CD14-positive monocyte (primary cell): ENCODE measurements around the gene FXYD6. TPM values are rescaled to one million over a fixed set of nuclear protein-coding genes. Genes with fewer than 3 reads are reported as not detected.
A peak's percentile ranks its signal among the peaks of the same experiment; 100 is the strongest.

Source experiments
- DNase-seq, 3 donors: peaks; one replicate each; pipeline ENCODE4 v3.0.0-alpha.2; 2011 to 2022
- H2AFZ ChIP-seq: 2 replicates; pipeline ENCODE4 v1.6.0; 2012; ENCODE audit warnings: mild to moderate bottlenecking, low read depth, low read length, inconsistent platforms; ENCODE audit not compliant: insufficient read depth, poor library complexity, severe bottlenecking
- H3K27ac ChIP-seq, 2 donors: 1 replicate in 1 of 2; 2 replicates in 1 of 2; pipeline ENCODE4 v1.5.1; 2012 to 2013; ENCODE audit warnings: low read length in 2 of 2, control low read depth in 1 of 2, inconsistent platforms in 1 of 2, low read depth in 1 of 2, mild to moderate bottlenecking in 1 of 2
- H3K27me3 ChIP-seq, 2 donors: one replicate each; pipeline versions ENCODE4 v1.6.0 to v1.6.1; 2011 to 2013; ENCODE audit warnings: low read length in 2 of 2; ENCODE audit not compliant: control insufficient read depth in 2 of 2, insufficient read depth in 2 of 2
- H3K36me3 ChIP-seq, 2 donors: replicated peaks in 1 of 2; 1 replicate in 1 of 2; 2 replicates in 1 of 2; pipeline versions ENCODE4 v1.5.1 to v1.6.1; 2012 to 2013; ENCODE audit warnings: low read length in 2 of 2, control low read depth in 1 of 2, inconsistent platforms in 1 of 2, mild to moderate bottlenecking in 1 of 2; ENCODE audit not compliant: insufficient read depth in 2 of 2, control insufficient read depth in 1 of 2
- H3K4me1 ChIP-seq, 2 donors: 1 replicate in 1 of 2; 2 replicates in 1 of 2; pipeline versions ENCODE4 v1.5.1 to v1.6.1; 2012 to 2013; ENCODE audit warnings: low read length in 2 of 2, control low read depth in 1 of 2, inconsistent platforms in 1 of 2, mild to moderate bottlenecking in 1 of 2, moderate library complexity in 1 of 2; ENCODE audit not compliant: insufficient read depth in 2 of 2, control insufficient read depth in 1 of 2
- H3K4me2 ChIP-seq: replicated peaks from 2 replicates; pipeline ENCODE3; 2012; ENCODE audit warnings: low read length, moderate library complexity, mild to moderate bottlenecking; ENCODE audit not compliant: poor library complexity, severe bottlenecking; ENCODE audit errors: extremely low read depth
- H3K4me3 ChIP-seq, 3 experiments: fragments of 200-600 bp in 1 of 3; sonication (generic) in 1 of 3; replicated peaks in 1 of 3; 1 replicate in 2 of 3; 2 replicates in 1 of 3; pipeline ENCODE4 v1.5.1; 2011 to 2013; ENCODE audit warnings: low read length in 3 of 3, mild to moderate bottlenecking in 3 of 3, control low read depth in 2 of 3, low read depth in 2 of 3, inconsistent platforms in 1 of 3, moderate library complexity in 1 of 3
- H3K79me2 ChIP-seq: 2 replicates; pipeline ENCODE4 v1.6.0; 2012; ENCODE audit warnings: mild to moderate bottlenecking, control low read depth, inconsistent platforms, low read length, moderate library complexity; ENCODE audit not compliant: insufficient read depth
- H3K9ac ChIP-seq: 2 replicates; pipeline ENCODE4 v1.6.0; 2017; ENCODE audit warnings: low read length, mild to moderate bottlenecking; ENCODE audit not compliant: insufficient read depth, poor library complexity, severe bottlenecking
- H3K9me3 ChIP-seq, 2 donors: replicated peaks in 1 of 2; 1 replicate in 1 of 2; 2 replicates in 1 of 2; pipeline versions ENCODE4 v1.5.1 to v1.6.1; 2012 to 2013; ENCODE audit warnings: low read length in 2 of 2, control low read depth in 1 of 2; ENCODE audit not compliant: control insufficient read depth in 1 of 2, insufficient read depth in 1 of 2
- H4K20me1 ChIP-seq: 2 replicates; pipeline ENCODE4 v1.6.0; 2012; ENCODE audit warnings: mild to moderate bottlenecking, low read length, control low read depth, moderate library complexity; ENCODE audit not compliant: insufficient read depth
- H3K27ac Mint-ChIP-seq, 7 donors: one replicate each; pipeline ENCODE4 v1.8.0; 2020; ENCODE audit warnings: mild to moderate bottlenecking in 7 of 7, mixed read lengths in 7 of 7, moderate library complexity in 6 of 7, inconsistent platforms in 2 of 7
- H3K27me3 Mint-ChIP-seq, 3 donors: one replicate each; pipeline ENCODE4 v1.8.0; 2021 to 2022; ENCODE audit warnings: low read depth in 3 of 3, mild to moderate bottlenecking in 3 of 3, mixed read lengths in 3 of 3, moderate library complexity in 3 of 3, inconsistent platforms in 1 of 3
- H3K36me3 Mint-ChIP-seq, 2 donors: one replicate each; pipeline ENCODE4 v1.8.0; 2020; ENCODE audit warnings: mixed read lengths in 2 of 2, inconsistent platforms in 1 of 2, mild to moderate bottlenecking in 1 of 2
- H3K4me1 Mint-ChIP-seq: one replicate; pipeline ENCODE4 v1.8.0; 2020; ENCODE audit warnings: mild to moderate bottlenecking, mixed read lengths
- H3K4me3 Mint-ChIP-seq, 2 donors: one replicate each; pipeline ENCODE4 v1.8.0; 2020; ENCODE audit warnings: mild to moderate bottlenecking in 2 of 2, mixed read lengths in 2 of 2, moderate library complexity in 1 of 2
- H3K9me3 Mint-ChIP-seq, 7 donors: one replicate each; pipeline ENCODE4 v1.8.0; 2020 to 2022; ENCODE audit warnings: mixed read lengths in 7 of 7, mild to moderate bottlenecking in 6 of 7, moderate library complexity in 6 of 7, inconsistent platforms in 2 of 7
- CTCF ChIP-seq: fragments of 200-600 bp; IDR thresholded peaks from one replicate; pipeline ENCODE4 v1.8.0; 2022; ENCODE audit warnings: antibody characterized with exemption, mild to moderate bottlenecking
- WGBS: methylation state at CpG from one replicate; pipeline ENCODE4 v1.1.5; 2013; ENCODE audit warnings: missing lambda C conversion rate; ENCODE audit not compliant: insufficient coverage; 5-methylcytosine and 5-hydroxymethylcytosine counted together
- intact Hi-C, 2 donors: fragments of 100-400 bp; cut with micrococcal nuclease; formaldehyde crosslinking; loops; one replicate each; pipeline versions ENCODE4 v1.15.0 to v1.15.1; 2023
- polyA plus RNA-seq, 3 donors: library from polyadenylated mRNA; depleted of rRNA in 1 of 3; unstranded in 2 of 3; stranded (reverse) in 1 of 3; fragments of 300-500 nt in 2 of 3; fragments of >200 nt in 1 of 3; fragmentation: Illumina TruSeq in 2 of 3; gene quantifications; 1 replicate in 2 of 3; 2 replicates in 1 of 3; pipeline ENCODE4 v1.2.3, GENCODE V29; 2012 to 2021

The FXYD6 gene
- polyA plus RNA-seq, 3 donors = 36.4 to 52.1 (median 44.1) TPM

DNA sequence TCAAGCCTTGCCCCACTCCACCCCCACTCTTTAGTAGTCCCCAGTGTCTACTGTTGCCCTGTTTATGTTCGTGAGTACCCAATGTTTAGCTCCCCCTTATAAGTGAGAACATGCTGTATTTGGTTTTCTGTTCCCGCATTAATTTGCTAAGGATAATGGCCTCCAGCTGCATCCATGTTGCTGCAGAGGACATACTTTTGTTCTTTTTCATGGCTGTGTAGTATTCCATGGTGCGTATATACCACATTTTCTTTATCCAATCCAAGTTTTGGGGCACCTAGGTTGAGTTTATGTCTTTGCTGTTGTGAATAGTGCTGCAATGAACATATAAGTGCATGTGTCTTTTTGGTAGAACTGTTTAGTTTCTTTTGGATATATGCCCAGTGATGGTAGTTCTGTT, 16.2 kb upstream of the FXYD6 start:
- H3K4me2 ChIP-seq = no peak overlapping the region
- no peaks in the 10 kb centered on the region for H3K79me2 ChIP-seq
- H3K27ac ChIP-seq = no peak overlapping the region
- Mint-ChIP-seq H3K9me3 (peaks cover 0 to 6% (median 0%) of the 10 kb centered on the region in 7 donors), H3K27me3 (peaks cover 0 to 6% (median 4%) of the 10 kb centered on the region in 3 donors), H3K4me1 (no peaks in the 10 kb centered on the region), H3K27ac (no peak overlapping the region), H3K36me3 (no peaks in the 10 kb centered on the region), H3K4me3 (no peak overlapping the region)
- intact Hi-C loops = loop anchor here in 1 of 2 donors (5.0 kb wide), 1 partner anchor 40 kb away; no protein-coding TSS in a partner anchor
- H3K9me3 ChIP-seq = no peaks in the 10 kb centered on the region
- no peak overlapping the region for H3K4me3 ChIP-seq
- H3K27me3 ChIP-seq = no peaks in the 10 kb centered on the region
- no peaks in the 10 kb centered on the region for H3K4me1 ChIP-seq
- no peak overlapping the region for H2AFZ ChIP-seq
- no peaks in the 10 kb centered on the region for H3K36me3 ChIP-seq
- no peak for TF ChIP-seq CTCF
- no peaks in the 10 kb centered on the region for H4K20me1 ChIP-seq
- DNase-seq = no peak
- no peak overlapping the region for H3K9ac ChIP-seq
- WGBS = 100% methylated on average over 1 of the region's 3 CpGs

DNA sequence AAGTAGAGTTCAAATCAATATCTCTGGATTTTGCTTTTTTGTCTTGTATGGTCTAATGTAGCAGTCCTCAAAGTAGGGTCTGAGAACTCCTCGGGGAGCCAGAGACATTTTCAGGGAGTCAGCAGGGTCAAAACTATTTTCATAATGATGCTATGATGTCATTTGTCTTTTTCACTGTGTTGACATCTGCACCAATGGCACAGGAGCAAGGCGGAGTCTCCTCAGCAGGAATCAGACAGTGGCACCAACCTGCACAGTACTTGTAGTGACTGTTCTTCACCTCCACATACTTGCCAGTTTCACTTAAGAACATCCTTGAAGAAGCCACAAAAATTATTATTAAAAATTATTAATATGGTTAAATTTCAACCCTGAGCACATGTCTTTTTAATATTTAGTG, 14.9 kb upstream of the FXYD6 start:
- Histone ChIP-seq H4K20me1 (no peaks in the 10 kb centered on the region), H2AFZ (no peak overlapping the region), H3K79me2 (no peaks in the 10 kb centered on the region), H3K27me3 (no peaks in the 10 kb centered on the region), H3K36me3 (no peaks in the 10 kb centered on the region), H3K9me3 (no peaks in the 10 kb centered on the region), H3K4me1 (no peaks in the 10 kb centered on the region), H3K4me2 (no peak overlapping the region), H3K4me3 (no peak overlapping the region), H3K27ac (no peak overlapping the region), H3K9ac (no peak overlapping the region)
- intact Hi-C loops = loop anchor here in 1 of 2 donors (5.0 kb wide), 1 partner anchor 39 kb away; no protein-coding TSS in a partner anchor
- DNase-seq = no peak
- H3K27me3 Mint-ChIP-seq = peaks cover 0 to 6% (median 4%) of the 10 kb centered on the region in 3 donors
- H3K4me1 Mint-ChIP-seq = no peaks in the 10 kb centered on the region
- H3K36me3 Mint-ChIP-seq = no peaks in the 10 kb centered on the region
- WGBS = 100% methylated on average over 1 of the region's 2 CpGs
- TF ChIP-seq CTCF = no peak
- H3K27ac Mint-ChIP-seq = peak overlapping the region in 1 of 7 donors; percentile 1
- no peak overlapping the region for H3K4me3 Mint-ChIP-seq
- peaks cover 0 to 6% (median 0%) of the 10 kb centered on the region in 7 donors for H3K9me3 Mint-ChIP-seq
